Activated CD4-positive, CD25-positive, alpha-beta regulatory T cell treated with anti-CD3 and anti-CD28 coated beads, Interleukin-2, amount 50 U/mL, for 16 hours (primary cell): Measurements from ENCODE around the gene KIF26A.

Experiments
- DNase-seq: peaks from one replicate; pipeline ENCODE4 v3.0.0-alpha.2; 2020; ENCODE audit warnings: low read depth, low spot score

Gene KIF26A

DNA sequence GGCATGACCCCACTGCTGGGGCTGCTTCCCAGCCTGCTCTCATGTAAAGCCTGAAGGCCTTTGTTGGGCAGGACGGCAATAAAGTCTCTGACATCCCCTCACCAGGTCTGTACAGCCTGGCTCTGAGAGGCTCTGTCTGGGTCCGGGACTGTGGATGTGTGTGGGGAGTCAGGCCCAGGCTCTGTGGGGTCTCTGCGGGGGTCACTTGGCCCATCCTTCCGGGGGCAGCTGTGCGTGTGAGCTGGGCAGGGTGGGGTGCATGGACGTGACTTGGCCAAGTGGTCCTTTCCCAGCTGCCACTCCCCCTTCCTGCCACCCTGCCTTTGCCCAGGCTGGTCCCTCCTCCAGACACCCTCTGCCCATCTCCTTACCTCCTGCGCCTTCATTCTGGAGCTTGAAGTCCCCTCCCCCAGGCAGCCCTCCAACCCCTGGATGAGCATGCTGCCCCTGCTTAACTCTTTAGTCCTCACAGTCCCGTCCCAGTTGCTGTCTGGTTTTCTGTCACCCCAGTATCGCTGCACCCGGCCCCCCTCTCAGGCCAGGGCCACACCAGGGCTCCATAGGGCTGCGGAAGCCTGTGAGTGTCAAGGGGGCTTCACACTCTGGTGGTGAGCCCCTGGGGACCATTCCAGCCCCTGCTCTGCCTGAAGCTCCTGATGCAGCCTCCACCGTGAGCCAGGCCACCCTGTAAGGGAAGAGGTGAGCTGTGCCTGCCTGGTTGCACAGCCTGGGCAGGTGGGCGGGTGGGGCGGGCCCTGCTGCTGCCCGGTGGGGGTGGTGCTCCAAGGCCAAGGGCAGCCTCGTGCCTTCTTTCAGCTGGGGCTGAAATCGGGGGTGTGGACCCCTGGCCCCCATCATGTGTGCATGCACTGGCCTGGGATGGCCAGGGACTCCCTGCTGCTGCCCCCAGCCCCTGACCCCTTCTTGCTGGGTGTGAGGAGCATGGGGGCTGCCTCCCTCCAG is 25.5 kb upstream of the KIF26A start:
- DNase-seq: no peak

DNA sequence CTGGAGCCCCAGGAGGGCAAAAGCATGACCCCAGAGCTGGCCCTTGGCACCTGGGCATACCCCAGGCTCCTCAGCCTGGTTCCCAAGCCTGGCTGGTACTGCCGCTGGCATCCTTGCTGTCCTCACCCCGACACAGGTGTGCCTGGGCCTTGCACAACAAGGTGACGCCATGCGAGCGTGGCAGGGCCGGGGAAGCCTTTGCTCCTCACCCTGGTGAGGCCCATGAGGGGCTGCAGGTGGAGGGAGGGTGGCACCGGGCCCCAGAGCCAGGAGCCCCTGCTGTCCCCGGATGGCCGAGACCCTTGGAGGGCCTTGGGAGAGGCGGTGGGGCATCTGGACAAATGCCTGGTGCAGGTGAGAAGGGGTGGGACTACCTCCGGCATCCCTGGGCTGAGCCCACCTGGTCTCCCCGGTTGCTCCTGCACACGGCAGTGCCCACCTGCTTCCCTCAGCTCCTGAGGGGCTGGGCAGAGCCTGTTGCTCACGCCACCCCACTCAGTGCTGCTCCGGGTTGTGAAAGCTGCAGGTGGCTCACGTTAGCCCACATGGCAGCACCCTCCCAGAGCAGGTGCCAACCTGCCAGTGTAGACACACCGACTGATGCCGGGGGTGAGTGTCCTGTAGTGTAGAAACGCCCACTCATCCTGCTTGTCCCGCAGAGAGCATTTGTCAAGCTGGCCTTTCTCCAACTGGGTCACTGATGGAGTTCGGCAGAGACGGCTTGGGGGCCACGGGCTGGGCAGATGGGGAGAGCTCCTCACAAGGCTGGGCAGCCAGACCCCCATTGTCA is 24.6 kb upstream of the KIF26A start:
- DNase-seq: no peak

DNA sequence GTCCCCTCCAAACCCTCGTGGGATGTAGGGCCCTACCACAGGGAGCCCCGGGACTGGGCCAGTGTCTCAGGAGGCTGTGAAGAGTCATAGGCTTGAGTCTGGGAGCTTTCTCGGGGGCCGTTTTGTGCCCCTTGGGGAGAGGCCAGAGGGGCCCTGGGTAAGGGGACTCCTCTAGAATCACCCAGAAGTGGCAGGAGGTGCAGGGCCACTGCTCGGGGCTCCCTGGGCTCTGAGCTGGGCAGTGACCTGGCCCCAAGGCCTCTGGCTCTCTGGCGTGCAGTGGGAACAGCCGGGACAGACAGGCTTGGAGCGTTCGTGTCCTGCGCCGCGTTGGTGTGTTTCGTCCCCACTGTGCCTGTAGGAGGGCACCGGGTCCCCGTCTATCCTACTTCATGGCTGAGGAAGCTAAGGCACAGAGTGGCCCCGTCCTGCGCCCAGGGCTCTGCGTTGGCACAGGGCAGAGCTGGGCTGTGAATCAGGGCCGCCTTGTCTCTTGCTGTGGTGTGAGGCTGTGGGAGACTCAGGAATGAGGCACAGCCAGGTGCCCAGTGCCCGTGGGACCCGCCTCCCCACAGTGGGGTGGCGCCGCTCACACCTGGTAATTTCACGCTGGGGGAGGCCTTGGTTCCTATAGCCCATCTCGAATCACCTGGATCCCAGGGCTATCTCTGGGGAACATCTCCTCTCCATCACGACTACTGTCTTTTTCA is 23.8 kb upstream of the KIF26A start:
- no peak for DNase-seq

DNA sequence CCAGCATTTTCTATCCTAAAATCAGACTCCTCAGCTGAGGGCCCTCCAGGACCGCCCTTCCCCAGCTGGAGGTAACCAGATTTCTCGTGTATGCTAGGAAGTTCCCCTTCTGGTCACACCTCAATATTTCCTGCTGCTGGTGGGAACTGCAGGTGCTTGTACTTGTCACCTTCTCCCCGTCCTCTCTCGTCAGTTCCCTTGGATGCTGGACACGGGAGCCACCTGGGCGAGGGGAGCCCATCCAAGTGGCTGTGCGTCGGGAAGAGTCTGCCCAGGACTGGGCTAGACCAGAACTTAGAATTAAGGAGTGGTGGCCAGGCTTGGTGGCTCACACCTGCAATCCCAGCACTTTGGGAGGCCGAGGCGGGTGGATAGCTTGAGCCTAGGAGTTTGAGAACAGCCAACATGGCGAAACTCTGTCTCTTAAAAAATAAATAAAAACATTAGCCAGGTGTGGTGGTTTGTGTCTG is 23.2 kb upstream of the KIF26A start:
- DNase-seq: no peak

DNA sequence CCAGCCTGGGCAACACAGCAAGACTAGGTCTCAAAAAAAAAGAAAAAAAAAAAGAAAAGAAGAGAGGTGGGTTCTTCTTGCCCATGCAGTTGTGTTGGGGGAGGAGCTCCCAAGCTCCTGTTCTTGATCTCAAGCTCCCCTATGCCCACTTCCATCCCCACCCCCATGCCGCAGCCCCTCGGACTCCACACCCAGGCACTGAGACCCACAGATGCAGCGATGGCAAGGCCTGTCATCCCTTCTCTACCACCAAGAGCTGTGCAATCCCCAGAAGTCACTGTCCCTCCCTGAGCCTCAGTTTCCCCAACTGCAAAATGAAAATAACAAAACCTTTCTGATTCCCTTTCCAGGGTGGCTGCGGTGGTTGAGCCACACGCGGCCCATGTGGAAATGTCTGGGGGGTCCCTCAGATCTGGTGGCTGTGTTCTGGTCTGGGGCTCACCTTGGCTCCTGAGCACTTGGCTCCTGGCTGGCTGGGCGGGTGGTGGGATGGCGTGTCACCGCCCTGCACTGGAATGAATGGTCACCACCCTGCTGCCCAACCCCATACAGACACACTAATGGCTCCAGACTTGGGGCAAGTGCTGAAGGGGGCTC is 22.6 kb upstream of the KIF26A start:
- DNase-seq: no peak

DNA sequence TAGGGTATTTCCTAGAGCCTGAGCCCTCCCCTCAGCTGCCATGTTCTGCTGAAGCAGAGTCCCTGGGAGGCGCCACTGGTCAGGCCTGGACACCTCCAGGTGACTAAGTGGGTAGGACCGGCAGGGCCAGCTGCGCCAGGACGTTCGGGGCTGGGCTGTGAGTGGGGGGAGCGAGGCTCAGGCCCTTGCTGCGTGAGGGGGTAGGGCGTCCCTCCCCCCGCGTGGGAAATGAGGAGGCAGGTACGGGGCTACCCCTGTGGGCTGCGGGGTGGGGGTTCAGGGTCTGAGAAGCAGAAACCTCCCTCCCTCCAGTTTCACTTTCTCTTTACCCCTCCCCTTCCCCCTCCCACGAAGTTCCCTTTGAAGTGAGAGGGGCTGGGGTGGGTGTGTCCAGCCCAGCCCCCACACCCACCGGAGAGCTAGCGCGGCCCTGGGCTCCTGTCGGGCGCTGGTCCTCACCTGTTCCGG is 22.1 kb upstream of the KIF26A start:
- no peak for DNase-seq

DNA sequence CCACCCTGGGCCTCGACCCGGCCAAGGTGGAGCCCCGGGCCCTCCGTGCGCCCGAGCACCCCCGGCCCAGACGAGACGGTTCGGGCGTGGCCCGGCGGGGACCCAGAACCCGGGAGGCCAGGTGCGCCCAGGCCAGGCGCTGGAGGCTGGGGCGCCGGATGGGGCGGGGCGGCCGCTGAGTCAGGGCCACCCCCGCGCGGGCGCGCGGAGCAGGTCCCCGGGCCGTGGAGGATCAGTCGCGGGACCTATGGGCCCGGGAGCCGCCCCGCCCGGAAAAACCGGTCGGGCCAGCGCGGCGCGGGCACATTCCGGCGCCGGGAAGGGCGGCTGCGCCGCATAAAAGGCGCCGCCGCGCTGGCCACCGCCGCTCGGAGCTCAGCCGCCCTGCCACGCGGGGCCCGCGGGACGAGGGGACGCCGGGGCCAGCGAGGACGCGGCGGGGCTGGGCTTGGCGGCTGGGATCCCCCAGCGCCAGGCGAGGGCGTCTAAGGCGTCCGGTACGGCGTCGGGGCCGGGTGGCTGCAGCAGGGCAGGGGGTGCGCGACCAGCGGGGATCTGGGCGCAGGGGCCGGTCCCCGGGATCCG is 21.5 kb upstream of the KIF26A start:
- no peak for DNase-seq

DNA sequence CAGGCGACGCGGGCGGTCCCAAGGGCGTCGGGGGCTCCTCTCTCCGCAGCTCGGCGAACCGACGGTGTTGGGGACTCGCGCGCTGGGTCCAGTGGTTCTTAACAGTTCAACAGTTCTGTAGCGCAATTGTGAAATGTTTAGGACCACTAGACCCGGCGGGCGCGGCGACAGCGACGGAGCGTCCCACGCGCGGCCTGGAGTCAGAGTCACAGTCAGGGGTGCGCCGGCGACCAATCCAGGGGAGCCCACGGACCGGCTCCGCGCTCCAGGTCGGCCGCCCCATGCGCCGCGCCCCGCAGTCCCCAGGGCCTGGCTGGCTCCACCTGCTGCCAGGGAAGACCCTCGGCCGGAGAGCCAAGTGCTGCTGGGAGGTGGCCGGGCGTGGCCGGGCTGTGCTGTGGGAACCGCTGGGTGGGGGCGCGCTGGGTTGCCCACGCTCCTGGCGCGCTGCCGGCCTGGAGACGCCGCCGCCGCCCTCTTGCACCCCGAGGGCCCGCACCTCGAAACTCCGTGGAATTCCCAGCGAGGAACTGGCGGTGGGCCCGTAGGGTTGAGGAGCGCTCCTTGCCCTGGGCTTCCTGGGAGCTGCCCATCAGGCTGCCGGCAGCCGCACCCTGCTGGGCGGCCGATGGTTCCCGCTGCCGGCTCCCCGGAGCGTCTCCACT is 20.9 kb upstream of the KIF26A start:
- DNase-seq: no peak

DNA sequence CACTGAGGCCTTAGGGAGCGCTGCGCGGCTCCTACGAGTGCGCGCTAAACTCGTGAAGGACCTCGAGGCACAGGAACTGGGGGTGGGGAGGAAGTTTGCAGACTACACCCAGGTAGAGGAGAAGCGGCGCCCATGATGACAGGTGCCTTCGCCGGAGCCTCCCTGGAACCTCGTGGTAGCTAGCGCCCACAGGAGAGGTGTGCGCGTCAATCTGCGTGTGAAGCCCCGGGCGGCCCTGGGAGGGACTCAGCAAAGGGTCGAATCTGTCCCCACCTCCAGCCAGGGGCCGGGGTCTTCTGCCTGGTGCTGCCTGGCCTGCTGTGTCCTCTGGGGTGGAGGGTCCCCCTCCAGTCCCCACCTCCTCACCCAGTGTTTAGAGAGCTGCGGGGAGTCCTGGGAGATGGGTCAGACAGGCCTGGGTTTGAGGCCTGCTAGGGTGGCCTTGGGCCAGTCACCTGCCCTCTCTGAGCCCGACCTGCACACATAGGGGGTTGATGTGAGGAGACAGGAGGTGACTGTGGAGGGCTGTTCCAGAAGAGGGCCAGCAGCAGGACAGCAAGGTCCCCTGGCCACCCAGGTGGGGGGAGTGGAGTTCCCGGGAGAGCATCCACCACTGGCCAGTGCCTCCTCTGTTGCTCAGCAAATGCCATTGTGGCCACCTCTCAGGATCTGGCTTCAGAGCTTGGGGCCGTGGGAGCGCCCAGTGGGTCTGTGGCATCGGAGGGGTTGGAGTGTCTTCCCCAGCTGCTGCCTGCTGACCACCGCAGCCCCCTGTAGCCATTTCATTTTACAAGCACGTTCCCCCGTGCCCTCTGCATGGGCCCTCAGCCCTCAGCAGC is 20.2 kb upstream of the KIF26A start:
- no peak for DNase-seq

DNA sequence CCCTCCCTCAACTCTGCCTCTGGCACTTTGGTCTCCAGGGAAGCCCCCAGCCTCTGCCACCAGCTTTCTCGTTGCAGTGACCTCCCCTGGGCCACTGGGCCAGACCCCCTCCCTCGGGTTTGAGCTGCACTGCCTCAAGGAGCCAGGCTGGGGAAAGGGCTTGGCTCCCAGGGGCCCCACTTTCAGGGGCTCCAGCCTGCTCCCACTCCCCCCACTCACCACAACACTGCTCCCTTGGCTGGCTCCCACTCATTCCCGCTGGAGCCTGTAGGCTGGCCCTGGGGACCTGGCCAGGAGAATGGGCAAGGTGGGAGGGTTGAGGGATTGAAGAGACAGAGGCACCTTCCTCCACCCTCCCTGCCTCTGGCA is 19.3 kb upstream of the KIF26A start:
- no peak for DNase-seq

DNA sequence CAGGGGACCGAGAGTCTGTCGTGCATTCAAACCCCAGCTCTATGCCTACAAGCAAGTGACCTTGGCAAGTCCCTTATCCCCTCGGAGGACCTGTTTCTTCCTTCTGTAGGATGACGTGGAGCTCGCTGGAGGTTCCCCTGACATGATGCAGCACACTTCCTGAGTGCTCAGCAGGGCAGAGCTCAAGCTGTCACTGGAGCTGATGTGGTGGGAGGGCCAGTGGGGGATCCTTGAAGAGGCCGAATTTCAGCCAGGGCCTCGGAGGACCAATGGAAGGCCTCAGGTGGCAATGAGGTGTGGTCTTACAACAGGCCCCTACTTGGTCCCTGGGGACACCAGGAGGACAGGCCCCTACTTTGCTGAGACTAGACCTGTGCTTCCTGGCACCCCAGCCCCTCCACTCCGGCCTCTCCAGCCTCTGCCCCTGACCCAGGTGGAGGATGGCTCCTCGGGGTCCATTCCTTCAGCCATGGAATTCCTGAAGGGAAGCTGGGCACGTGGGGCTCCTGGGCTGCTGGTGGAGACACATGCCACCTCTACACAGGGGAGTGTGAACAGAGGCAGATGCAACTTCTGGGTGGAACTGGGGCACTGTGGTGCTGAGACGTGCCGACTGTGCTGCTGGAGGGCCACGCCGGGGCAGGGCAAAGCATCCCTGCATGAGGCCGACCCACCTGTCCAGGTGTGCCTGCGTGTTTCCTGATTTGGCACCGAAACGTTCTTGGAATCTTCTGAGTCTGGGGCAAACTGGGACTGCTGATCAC is 18.7 kb upstream of the KIF26A start:
- no peak for DNase-seq

DNA sequence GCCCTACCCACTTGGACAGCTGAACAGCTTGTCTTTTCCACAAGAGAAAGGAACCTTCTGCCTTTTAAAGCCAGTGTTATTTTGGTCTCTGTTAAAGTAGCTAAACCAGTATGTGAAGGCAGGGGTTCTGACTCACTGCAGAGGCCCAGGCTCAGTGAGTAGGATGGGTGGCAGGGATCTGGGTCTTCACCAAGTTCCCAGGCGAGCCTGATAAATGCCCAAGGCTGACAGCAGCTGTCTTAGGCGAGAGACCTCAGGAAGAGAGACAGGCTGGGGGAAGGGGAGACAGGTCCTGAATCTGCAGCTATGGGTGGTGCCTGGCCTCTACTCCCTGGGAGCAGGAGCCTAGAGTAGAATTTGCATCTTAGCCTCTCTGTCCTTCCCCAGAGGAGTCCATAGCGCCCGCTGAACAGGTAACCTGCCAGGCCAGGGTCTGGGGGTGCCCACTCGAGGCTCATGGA is 18.1 kb upstream of the KIF26A start:
- DNase-seq: no peak

DNA sequence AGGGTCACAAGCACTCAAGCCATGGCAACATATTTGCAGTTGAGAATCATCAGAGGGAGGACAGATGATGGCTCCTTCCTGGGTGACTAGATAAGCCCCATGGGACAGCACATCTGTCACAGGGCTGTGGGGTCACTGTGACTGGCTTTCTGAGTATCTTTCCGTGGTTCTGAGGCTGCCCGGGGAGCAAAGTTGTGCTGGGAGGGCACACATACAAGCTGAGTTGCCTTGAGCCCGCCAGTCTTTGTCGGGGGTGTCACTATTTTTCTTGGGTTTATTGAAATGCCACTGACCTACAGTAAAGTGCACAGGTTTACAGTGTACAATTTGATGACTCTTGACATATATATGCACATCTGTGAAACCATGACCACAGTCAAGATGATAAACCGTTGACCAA is 17.2 kb upstream of the KIF26A start:
- no peak for DNase-seq

DNA sequence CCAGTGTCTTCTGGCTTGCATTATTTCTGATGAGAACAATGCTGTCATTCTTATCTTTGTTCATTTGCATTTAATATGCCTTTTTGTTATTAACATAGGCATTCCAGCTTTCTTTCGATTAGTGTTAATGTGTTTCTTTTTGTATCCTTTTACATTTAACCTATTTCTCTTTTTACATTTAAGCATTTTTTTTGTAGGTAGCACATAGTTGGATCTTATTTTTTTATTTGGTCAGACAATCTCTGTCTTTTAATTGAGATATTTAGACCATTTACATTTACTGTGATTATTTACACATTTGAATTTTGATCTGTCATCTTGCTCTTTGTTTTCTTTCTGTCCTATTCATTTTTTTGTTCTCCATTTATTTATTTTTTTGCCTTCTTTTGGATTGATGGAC is 14.5 kb upstream of the KIF26A start:
- DNase-seq: no peak

DNA sequence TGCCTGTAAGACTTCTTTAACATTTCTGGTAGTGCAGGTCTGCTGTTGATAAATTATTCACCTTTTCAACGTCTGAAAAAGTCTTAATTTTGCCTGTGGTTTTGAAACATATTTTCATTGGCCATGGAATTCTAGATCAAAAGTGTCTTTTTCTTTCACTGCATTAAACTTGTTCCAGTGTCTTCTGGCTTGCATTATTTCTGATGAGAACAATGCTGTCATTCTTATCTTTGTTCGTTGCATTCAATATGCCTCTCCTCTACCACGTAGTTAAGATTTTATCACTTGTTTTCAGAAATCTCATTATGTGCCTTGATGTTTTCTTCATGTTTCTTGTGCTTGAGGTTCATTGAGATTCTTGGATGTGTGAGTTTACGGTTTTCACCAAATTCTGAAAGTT is 13.4 kb upstream of the KIF26A start:
- DNase-seq: no peak

DNA sequence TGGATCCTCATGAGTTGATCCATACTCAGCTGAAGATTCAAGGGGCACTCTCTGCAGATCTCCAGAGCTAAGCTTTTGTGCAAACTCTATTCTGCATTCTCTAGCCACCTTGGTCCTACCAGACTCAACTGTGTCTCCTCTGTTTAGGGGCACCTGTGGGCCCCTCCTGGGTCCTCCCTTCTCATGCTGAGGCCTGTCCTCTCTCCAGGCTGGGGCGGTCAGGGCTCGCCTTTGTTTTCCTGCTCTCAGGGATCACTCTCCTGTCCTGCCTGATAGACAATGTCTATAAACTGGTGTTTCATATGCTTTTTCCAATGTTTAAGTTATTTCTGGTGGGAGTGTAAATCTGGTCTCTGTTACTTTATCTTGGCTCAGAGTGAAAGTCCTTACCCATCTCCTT is 11.6 kb upstream of the KIF26A start:
- no peak for DNase-seq

DNA sequence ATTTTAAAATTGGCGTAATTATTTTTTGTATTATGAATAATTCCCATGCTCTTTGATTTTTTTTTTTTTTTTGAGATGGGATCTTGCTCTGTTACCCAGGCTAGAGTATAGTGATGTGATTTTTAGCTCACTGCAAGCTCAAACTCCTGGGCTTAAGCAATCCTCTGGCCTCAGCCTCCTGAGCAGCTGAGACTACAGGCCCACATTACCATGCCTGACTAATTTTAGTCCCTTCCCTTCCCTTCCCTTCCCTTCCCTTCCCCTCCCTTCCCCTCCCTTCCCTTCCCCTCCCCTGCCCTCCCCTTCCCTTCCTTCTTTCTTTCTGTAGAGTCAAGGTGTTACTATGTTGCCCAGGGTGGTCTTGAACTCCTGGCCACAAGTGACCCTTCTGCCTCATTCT is 9.4 kb upstream of the KIF26A start:
- DNase-seq: no peak

DNA sequence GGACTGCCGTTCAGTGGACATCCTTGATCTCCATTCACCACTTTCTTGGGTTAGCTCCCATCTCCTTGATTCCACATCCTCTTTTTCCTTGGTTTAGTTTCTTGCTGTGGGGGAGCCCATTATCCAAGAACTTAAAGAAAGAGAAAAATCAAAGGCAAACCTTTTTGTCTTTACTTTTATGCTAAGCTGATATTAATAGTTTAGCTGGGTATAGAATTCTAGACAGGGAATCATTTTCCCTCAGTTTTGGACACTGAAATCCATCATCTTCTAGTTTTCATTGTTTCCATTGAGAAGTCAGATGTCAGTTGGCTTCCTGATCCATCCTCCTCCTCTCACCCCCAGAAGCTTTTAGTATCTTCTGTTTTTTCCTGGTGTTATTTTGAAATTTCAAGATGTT is 8.8 kb upstream of the KIF26A start:
- no peak for DNase-seq
